HUES6 (cell line): ENCODE measurements around the gene SLC6A18.
"Not testable (repeated sequence)": the region's sequence is repeated elsewhere in the genome, so short reads cannot be mapped to it uniquely, and the experiment has no call there.

Experiments used
- H3K27ac ChIP-seq: 2 replicates; pipeline ENCODE4 v1.7.0; 2013; ENCODE audit warnings: low read depth, mild to moderate bottlenecking, low read length, inconsistent platforms
- H3K27me3 ChIP-seq: 2 replicates; pipeline ENCODE4 v1.6.1; 2013; ENCODE audit warnings: low read length; ENCODE audit not compliant: control insufficient read depth, insufficient read depth
- H3K36me3 ChIP-seq: 2 replicates; pipeline ENCODE4 v1.6.1; 2013; ENCODE audit warnings: low read length; ENCODE audit not compliant: control insufficient read depth, insufficient read depth
- H3K4me1 ChIP-seq: 2 replicates; pipeline ENCODE4 v1.6.1; 2013; ENCODE audit warnings: low read length; ENCODE audit not compliant: control insufficient read depth, insufficient read depth
- H3K4me3 ChIP-seq: 2 replicates; pipeline ENCODE4 v1.5.1; 2013; ENCODE audit warnings: low read depth, low read length
- H3K9ac ChIP-seq: one replicate; pipeline ENCODE4 v1.6.1; 2013; ENCODE audit warnings: mild to moderate bottlenecking, low read length
- H3K9me3 ChIP-seq: 2 replicates; pipeline ENCODE4 v1.6.1; 2013; ENCODE audit warnings: low read depth, low read length; ENCODE audit not compliant: control insufficient read depth, insufficient read depth

Gene SLC6A18

DNA sequence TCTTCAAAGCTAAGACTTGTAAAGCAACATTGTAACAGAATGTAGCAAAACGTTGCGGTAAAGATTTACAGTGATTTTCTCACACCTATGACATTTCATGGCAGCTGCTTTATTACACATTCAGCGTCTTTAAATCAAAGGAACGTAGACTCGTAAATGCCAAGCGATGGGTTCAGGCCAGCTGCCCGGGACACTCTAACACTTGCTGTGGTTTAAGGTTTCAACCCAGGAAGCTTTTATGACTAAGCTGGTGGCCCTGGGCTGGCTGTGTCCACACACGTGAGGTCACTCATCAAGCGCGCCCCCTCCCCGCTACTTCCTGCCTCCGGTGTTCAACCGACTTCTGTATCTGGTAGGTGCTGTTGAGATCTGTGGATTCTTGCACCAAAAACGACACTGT, 2.5 kb downstream of the SLC6A18 start:
- Histone ChIP-seq H3K4me3 (no peak overlapping the region), H3K4me1 (no peaks in the 10 kb centered on the region; the same call in 1 of the 2 replicates), H3K27me3 (no peaks in the 10 kb centered on the region), H3K27ac (no peak overlapping the region), H3K9ac (no peak overlapping the region), H3K9me3 (no peaks in the 10 kb centered on the region), H3K36me3 (no peaks in the 10 kb centered on the region)

DNA sequence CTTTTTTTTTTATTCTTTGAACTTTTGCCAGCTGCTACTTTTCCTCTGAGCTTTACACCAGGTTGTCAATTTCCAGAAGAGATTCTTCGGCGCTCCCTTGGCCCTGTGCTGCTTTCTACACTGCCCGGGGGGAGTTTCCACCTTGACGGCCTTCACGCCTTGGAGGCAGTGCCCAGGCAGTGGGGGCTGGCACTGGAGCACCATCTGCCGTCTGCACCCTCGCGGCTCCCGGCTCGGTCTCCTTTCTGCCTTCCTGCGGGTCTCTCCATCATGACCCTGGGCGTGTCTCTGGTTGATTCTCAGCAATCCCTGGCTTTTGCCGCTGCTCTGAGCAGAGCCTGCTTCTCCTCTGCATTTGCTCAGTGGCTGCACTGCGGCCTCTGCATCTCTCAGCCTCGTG, 2.9 kb downstream of the SLC6A18 start:
- Histone ChIP-seq H3K27ac (no peak overlapping the region), H3K27me3 (no peaks in the 10 kb centered on the region), H3K9ac (no peak overlapping the region), H3K4me3 (no peak overlapping the region), H3K36me3 (no peaks in the 10 kb centered on the region), H3K9me3 (no peaks in the 10 kb centered on the region), H3K4me1 (no peaks in the 10 kb centered on the region; the same call in 1 of the 2 replicates)

DNA sequence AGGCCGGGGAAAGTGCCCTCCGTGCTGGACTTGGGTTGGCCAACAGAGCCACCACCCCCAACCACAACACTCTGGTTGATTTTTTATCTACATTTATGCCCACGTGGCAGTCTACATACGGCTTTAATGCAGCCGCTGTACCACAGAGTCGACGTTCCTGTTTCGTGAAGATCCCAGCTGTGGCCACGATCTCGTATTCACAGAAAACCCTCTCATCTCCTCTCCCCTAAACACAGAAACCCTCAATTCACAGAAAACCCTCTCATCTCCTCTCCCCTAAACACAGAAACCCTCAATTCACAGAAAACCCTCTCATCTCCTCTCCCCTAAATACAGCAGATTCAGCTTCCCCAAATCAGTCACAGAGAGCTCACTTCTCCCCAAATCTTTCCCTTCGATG, 3.8 kb downstream of the SLC6A18 start:
- H3K9ac ChIP-seq, H3K4me1 ChIP-seq, H3K27ac ChIP-seq, H3K27me3 ChIP-seq, H3K4me3 ChIP-seq, H3K9me3 ChIP-seq, H3K36me3 ChIP-seq: not testable (repeated sequence)

DNA sequence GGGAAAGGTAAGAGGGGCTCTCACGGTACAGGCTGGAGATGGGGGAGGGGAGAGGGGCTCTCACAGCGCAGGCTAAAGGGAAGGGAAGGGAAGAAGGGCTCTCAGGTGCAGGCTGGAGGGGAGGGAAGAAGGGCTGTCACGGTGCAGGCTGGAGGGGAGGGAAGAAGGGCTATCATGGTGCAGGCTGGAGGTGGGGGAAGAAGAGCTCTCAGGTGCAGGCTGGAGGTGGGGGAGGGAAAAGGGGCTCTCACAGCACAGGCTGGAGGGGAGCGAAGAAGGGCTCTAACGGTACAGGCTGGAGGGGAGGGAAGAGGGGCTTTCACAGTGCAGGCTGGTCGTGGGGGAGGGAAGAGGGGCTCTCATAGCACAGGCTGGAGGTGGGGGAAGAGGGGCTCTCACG, 4.6 kb downstream of the SLC6A18 start:
- no peak overlapping the region for H3K4me3 ChIP-seq
- H3K27me3 ChIP-seq = no peaks in the 10 kb centered on the region
- H3K9me3 ChIP-seq = 0 out of 2 replicates have a peak, but pooled peaks cover under 1% of the 10 kb centered on the region
- no peak overlapping the region for H3K9ac ChIP-seq
- no peaks in the 10 kb centered on the region for H3K36me3 ChIP-seq
- H3K27ac ChIP-seq = no peak overlapping the region
- no peaks in the 10 kb centered on the region; the same call in 1 of the 2 replicates for H3K4me1 ChIP-seq

DNA sequence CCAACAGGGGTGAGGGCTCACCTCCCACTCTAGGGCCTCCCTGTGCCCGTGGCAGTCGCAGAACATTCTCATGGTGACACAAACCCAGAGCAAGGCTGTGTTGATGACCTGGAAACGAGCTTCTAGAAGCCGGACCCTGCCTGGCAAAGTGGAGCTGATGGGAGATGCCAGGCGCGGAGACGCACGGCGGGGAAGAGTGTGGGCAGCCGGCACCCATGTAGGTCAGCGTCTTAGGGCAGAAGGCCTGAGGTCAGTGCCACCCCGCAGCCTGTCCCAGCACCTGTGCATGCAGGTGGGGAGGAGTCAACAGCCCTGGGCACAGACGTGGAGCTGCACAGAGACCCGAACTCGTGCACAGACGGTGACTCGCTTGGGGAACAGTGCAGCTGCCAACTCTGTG, 5.4 kb downstream of the SLC6A18 start:
- no peaks in the 10 kb centered on the region for H3K27me3 ChIP-seq
- no peaks in the 10 kb centered on the region for H3K36me3 ChIP-seq
- no peak overlapping the region for H3K4me3 ChIP-seq
- peaks cover 7% of the 10 kb centered on the region; the same call in 1 of the 2 replicates for H3K9me3 ChIP-seq
- H3K9ac ChIP-seq = no peak overlapping the region
- H3K4me1 ChIP-seq = no peaks in the 10 kb centered on the region; the same call in 1 of the 2 replicates
- H3K27ac ChIP-seq = no peak overlapping the region

DNA sequence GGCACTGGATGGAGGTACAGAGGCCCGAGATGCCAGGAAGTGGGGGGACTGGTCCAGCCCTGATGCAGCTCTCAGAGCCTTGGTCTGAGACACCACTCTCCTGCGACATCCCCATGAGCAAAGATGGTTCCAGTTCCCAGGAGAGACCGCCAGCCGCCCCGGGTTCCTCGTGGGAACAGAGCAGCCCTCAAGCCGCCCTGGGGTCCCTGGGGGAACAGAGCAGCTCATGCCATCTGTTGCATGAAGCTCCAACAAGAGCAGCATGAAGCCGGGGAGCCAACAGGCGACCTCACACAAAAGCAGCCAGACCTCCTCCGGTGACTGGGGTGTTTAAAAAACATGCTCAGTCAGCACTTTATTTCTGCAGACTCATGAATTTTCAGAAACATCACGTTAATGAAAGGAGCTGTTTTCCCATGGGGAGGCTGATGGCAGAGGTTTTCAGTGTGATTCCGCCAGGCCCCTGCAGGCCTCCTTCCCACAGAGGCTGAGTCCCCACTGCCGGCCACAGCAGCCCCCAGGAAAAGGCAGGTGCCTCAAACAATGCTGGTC, 6.2 kb downstream of the SLC6A18 start:
- no peaks in the 10 kb centered on the region for H3K27me3 ChIP-seq
- H3K9me3 ChIP-seq = peaks cover 15% of the 10 kb centered on the region
- no peaks in the 10 kb centered on the region for H3K36me3 ChIP-seq
- H3K4me1 ChIP-seq = no peaks in the 10 kb centered on the region; the same call in 1 of the 2 replicates
- no peak overlapping the region for H3K4me3 ChIP-seq
- no peak overlapping the region for H3K27ac ChIP-seq
- H3K9ac ChIP-seq = no peak overlapping the region

DNA sequence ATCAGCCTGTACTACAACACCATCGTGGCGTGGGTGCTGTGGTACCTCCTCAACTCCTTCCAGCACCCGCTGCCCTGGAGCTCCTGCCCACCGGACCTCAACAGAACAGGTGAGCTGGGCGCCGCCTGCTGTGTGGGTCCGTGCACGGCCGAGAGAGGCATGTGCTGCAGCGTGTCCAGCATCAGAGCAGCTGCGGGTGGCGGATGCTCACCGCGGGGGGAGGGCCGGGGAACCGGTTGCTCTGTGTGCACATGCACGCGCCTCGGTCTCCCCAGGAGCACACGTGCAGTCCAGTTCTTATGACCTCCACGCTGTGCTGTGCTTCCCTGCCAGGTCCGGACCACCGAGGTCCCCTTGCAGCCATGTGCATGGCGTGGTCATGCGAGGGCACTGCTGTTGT, 7.6 kb downstream of the SLC6A18 start:
- Histone ChIP-seq H3K9ac (no peak overlapping the region), H3K4me3 (no peak overlapping the region), H3K4me1 (no peaks in the 10 kb centered on the region; the same call in 1 of the 2 replicates), H3K27me3 (no peaks in the 10 kb centered on the region), H3K27ac (no peak overlapping the region), H3K9me3 (peaks cover 20% of the 10 kb centered on the region), H3K36me3 (no peaks in the 10 kb centered on the region)

DNA sequence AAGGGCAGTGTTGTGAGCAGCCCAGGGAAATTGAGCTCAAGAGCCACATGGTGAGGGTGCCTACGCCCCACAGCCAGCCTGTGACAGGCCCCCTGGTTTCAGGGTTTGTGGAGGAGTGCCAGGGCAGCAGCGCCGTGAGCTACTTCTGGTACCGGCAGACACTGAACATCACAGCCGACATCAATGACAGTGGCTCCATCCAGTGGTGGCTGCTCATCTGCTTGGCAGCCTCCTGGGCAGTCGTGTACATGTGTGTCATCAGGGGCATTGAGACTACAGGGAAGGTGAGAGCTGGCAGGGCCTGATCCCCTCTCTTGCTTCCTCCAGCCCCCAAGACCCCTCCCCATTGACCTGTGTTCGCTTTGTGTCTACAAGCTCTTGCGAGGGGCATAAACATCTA, 10.2 kb downstream of the SLC6A18 start:
- no peaks in the 10 kb centered on the region for H3K4me1 ChIP-seq
- no peak overlapping the region for H3K27ac ChIP-seq
- H3K9me3 ChIP-seq = peaks cover 20% of the 10 kb centered on the region
- H3K9ac ChIP-seq = no peak overlapping the region
- H3K36me3 ChIP-seq = no peaks in the 10 kb centered on the region
- no peak overlapping the region for H3K4me3 ChIP-seq
- H3K27me3 ChIP-seq = no peaks in the 10 kb centered on the region

DNA sequence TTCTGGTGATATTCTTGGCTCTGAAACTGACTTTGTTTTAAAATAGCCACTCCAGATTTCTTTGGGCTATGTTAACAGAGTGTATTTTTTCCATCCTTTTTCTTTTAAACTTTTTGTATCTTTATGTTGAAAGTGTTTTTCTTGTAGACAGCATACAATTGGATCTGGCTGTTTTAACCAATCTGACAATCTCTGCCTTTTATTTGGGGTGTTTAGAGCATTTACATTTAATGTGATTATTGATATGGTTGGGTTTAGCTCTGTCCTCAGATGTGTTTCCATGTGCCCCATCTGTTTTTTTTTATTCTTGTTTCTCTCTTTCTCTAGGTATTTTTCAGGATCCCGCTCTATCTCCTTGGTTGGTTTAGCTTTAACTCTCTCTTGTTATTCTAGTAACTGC, 10.7 kb downstream of the SLC6A18 start:
- Histone ChIP-seq H3K27ac (no peak overlapping the region), H3K4me1 (no peaks in the 10 kb centered on the region), H3K9ac (no peak overlapping the region), H3K4me3 (no peak overlapping the region), H3K36me3 (no peaks in the 10 kb centered on the region), H3K27me3 (no peaks in the 10 kb centered on the region), H3K9me3 (peaks cover 20% of the 10 kb centered on the region)

DNA sequence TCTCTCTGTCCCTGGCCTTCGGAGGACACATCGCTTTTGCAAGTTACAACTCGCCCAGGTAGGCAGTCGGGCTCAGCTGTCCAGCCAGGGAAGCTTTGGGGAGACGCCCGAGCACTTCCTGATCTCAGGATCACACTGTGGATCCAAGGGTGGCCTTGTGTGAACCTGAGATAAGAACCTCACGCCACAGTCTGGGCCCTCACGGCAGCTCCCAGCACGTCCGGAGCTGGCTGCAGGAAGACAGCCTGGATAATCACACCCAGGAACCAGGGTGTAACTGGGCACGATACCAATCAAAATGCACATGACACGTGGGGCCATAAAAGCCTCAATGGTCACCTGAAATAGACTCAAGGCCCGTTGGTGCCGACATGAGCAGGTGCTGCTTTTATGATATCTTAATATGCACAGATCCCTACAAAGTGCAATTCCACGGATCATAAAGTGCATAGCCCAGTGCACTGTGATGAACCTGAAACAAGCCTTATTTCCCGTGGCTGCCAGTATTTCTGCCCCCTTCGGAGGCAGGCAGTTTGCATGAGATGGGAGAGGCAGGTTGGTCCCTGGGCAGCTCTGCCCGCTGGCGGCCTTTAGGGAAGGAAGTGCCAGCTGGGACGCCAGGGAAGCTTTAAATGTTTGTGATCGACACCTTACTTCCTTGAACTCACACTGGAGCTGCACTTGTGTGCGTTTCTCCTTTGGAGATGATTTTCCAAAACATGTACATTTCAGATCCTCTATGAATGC, 14.5 kb downstream of the SLC6A18 start:
- H3K27ac ChIP-seq = no peak overlapping the region
- no peaks in the 10 kb centered on the region for H3K27me3 ChIP-seq
- H3K4me1 ChIP-seq = 0 out of 2 replicates have a peak, but pooled peaks cover 4% of the 10 kb centered on the region
- H3K4me3 ChIP-seq = no peak overlapping the region
- H3K9ac ChIP-seq = no peak overlapping the region
- no peaks in the 10 kb centered on the region for H3K36me3 ChIP-seq
- peaks cover 20% of the 10 kb centered on the region for H3K9me3 ChIP-seq

DNA sequence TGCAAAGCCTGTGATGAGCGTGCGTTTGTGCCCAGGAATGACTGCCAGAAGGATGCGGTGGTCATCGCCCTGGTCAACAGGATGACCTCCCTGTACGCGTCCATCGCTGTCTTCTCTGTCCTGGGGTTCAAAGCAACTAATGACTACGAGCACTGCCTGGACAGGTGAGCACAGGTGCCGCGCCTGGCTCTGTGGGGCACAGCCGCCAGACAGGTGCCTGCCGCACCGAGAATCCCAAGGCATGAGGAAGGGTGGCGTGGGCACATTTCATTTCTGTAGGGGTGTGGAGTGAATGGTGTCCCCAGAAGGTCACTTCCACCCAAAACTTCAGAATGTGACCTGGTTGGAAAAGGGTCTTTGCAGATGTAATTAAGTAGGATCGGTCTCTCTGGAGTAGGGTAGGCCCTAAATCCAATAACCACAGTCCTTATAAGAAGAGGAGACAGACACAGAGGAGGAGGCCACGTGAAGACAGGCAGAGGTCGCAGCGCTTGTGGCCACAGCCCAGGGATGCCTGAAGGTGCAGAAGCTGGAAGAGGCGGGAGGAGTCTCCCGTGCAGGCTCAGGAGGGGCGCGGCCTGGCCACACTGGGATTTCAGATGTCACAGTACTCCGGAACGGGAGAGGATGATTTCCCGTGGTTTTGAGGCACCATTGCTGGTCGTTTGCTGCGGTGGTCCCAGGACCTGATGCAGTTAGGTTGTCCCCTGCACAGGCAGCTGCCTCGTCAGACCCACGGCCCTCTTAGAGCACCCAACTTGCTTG, 15.5 kb downstream of the SLC6A18 start:
- Histone ChIP-seq H3K4me1 (0 out of 2 replicates have a peak, but pooled peaks cover 4% of the 10 kb centered on the region), H3K9me3 (peaks cover 12% of the 10 kb centered on the region), H3K4me3 (no peak overlapping the region), H3K36me3 (no peaks in the 10 kb centered on the region), H3K9ac (no peak overlapping the region), H3K27ac (no peak overlapping the region), H3K27me3 (no peaks in the 10 kb centered on the region; the same call in 1 of the 2 replicates)
